PC-3 (cell line): Measurements from ENCODE around the gene ATP2B3. TPM values are rescaled to one million over a fixed set of nuclear protein-coding genes. Genes with fewer than 3 reads are reported as not detected.

Experiments
- ATAC-seq: fragments of 200-7000 bp; cut with Tn5 transposase; 2 replicates; pipeline ENCODE4 v1.9.1; 2020; ENCODE audit warnings: mild to moderate bottlenecking, moderate library complexity
- BruUV-seq: library from RNA; stranded (reverse); fragments of 400-500 nt; replicated peaks from 2 replicates; lab custom pipeline; 2021; lab: Mats Ljungman, UMichigan
- CTCF ChIA-PET: fragments of 300-600 bp; sonication (Branson Sonifier 250); formaldehyde crosslinking; loops from one replicate; lab custom pipeline; 2022; ENCODE audit warnings: antibody characterized with exemption; lab: Charles Lee
- POLR2A ChIA-PET: fragments of 300-600 bp; sonication (Branson Sonifier 250); formaldehyde crosslinking; loops from one replicate; lab custom pipeline; 2022; ENCODE audit warnings: antibody characterized with exemption; ENCODE audit not compliant: unreplicated experiment; lab: Charles Lee
- DNase-seq: peaks from one replicate; pipeline ENCODE4 v3.0.0-alpha.2; 2015
- H2AFZ ChIP-seq: fragments of 300-600 bp; sonication (generic); 2 replicates; pipeline ENCODE4 v1.6.0; 2016; ENCODE audit warnings: antibody characterized with exemption, low read length
- H3F3A ChIP-seq: fragments of 300-600 bp; sonication (generic); one replicate; pipeline ENCODE4 v1.6.0; 2017; ENCODE audit warnings: antibody characterized with exemption, low read length, control low read depth, mild to moderate bottlenecking; ENCODE audit not compliant: unreplicated experiment
- H3K27ac ChIP-seq: fragments of 300-600 bp; sonication (generic); 2 replicates; pipeline ENCODE4 v1.5.1; 2016; ENCODE audit warnings: mild to moderate bottlenecking, low read length
- H3K27me3 ChIP-seq: fragments of 300-600 bp; sonication (generic); 2 replicates; pipeline ENCODE4 v1.6.1; 2016; ENCODE audit warnings: low read length, mixed read lengths
- H3K36me3 ChIP-seq: fragments of 300-600 bp; sonication (generic); 2 replicates; pipeline ENCODE4 v1.6.1; 2016; ENCODE audit warnings: low read depth, mixed run types, low read length, mixed read lengths
- H3K4me1 ChIP-seq: fragments of 300-600 bp; sonication (generic); 2 replicates; pipeline ENCODE4 v1.5.1; 2016; ENCODE audit warnings: low read length; ENCODE audit not compliant: insufficient read depth
- H3K4me2 ChIP-seq: fragments of 300-600 bp; sonication (generic); 2 replicates; pipeline ENCODE4 v1.6.0; 2016; ENCODE audit warnings: low read length
- H3K4me3 ChIP-seq: fragments of 300-600 bp; sonication (generic); 2 replicates; pipeline ENCODE4 v1.5.1; 2016; ENCODE audit warnings: mild to moderate bottlenecking, low read length, mixed read lengths
- H3K79me2 ChIP-seq: fragments of 300-600 bp; sonication (generic); 2 replicates; pipeline ENCODE4 v1.6.1; 2017; ENCODE audit warnings: low read length, mixed read lengths
- H3K9ac ChIP-seq: fragments of 300-600 bp; sonication (generic); 2 replicates; pipeline ENCODE4 v1.6.0; 2016; ENCODE audit warnings: mild to moderate bottlenecking, low read length
- H3K9me2 ChIP-seq: fragments of 300-600 bp; sonication (generic); replicated peaks from 2 replicates; pipeline ENCODE4 v1.6.1; 2016; ENCODE audit warnings: mixed run types, low read length, mixed read lengths
- H3K9me3 ChIP-seq: fragments of 300-600 bp; sonication (generic); 2 replicates; pipeline ENCODE4 v1.6.1; 2016; ENCODE audit warnings: low read length, mixed read lengths
- H4K20me1 ChIP-seq: fragments of 300-600 bp; sonication (generic); 2 replicates; pipeline ENCODE4 v1.6.1; 2016; ENCODE audit warnings: low read length, mixed read lengths
- CTCF ChIP-seq: fragments of 300-600 bp; sonication (generic); conservative IDR thresholded peaks from 2 replicates; pipeline ENCODE4 v1.5.1; 2017; ENCODE audit warnings: antibody characterized with exemption, low read depth, mild to moderate bottlenecking, low read length
- EZH2 ChIP-seq: fragments of 300-600 bp; sonication (generic); IDR thresholded peaks from one replicate; pipeline ENCODE4 v1.6.1; 2017; ENCODE audit warnings: antibody characterized with exemption, mild to moderate bottlenecking, low read length; ENCODE audit not compliant: unreplicated experiment
- EZH2phosphoT487 ChIP-seq: fragments of 300-600 bp; sonication (generic); IDR thresholded peaks from 2 replicates; pipeline ENCODE4 v1.6.1; 2018; ENCODE audit warnings: mild to moderate bottlenecking, antibody characterized with exemption, low read length, borderline replicate concordance
- intact Hi-C: fragments of 100-400 bp; cut with micrococcal nuclease; formaldehyde crosslinking; loops from 2 replicates; pipeline ENCODE4 v1.9.0; 2023
- total RNA-seq: library from RNA; depleted of rRNA; stranded (reverse); fragments of >200 nt; gene quantifications from 2 replicates; pipeline ENCODE4 v1.2.3, GENCODE V29; 2014

Gene ATP2B3
- total RNA-seq, 1 experiment from 2014 or later = not detected

DNA sequence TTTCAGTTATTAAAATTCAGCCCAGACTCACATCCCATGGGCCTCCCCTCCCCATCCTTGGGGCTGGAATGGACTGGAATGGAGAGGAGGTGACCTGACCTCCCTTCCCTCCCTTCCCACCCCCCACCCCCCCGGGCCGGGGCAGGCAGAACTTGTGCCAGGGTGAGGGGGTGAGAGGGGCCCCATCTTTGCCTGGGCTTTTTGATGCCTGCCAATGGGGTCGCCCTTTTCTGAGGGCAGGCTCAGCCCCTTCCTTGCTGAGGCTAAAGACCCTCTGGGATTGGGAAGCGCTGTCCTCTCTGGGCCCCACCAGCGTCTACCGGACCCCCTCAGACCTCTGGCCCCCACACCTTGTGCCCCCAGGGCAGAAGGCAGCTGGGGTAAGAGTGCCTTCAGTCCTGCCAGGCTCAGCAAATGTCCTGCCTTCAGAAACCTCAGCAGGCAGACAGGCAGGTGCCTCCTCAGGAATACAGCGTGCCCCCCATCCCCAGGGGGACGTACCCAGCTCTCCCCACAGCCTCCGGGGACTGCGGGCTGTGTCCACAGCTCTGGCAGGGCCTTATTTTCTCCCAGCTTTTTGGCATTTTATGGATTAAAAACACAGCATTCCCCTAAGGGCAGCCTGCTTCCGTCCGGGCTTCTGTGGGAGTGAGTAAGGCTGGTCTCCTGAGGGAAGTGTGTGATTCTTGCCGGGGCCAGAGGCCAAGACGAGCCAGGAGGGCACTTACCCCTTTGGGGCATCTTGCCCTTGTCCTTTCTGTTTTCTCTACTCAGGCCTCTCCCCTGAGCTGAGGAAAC lies 94.1 kb downstream of the ATP2B3 start:
- POLR2A ChIA-PET = no interaction called here
- TF ChIP-seq EZH2phosphoT487 (no peak), CTCF (no peak), EZH2 (no peak)

DNA sequence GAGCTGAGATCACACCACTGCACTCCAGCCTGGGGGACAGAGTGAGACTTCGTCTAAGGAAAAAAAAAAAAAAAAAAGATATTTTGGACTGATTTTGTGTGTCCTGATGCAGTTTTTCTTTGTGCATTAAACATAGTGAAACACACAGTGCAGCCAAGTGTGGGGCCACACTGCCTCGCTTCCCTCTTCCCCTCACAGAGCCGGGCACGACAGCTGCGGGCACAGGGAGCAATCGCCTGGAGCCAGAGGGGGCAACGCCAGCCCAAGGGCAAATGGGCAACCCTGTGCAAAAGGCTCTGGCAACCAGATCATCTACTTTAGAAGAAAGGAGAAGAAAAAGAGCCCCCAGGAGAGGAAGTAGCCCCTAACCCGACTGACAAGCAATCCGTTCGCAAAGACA lies 95.0 kb downstream of the ATP2B3 start:
- Histone ChIP-seq H3K4me1 (no peaks in the 10 kb centered on the region), H3K4me3 (no peak overlapping the region), H3F3A (no peaks in the 10 kb centered on the region), H3K9ac (no peak overlapping the region), H2AFZ (no peak overlapping the region), H3K27ac (no peak overlapping the region), H3K9me3 (no peaks in the 10 kb centered on the region), H3K36me3 (no peaks in the 10 kb centered on the region), H3K4me2 (no peak overlapping the region), H3K79me2 (no peaks in the 10 kb centered on the region), H4K20me1 (no peaks in the 10 kb centered on the region), H3K27me3 (peaks cover 50% of the 10 kb centered on the region), H3K9me2 (no peaks in the 10 kb centered on the region)
- ATAC-seq (no peak), DNase-seq (no peak)
- no TSS peak for BruUV-seq
- intact Hi-C loops = no loop called here
- ChIA-PET CTCF (no interaction called here), POLR2A (no interaction called here)
- TF ChIP-seq CTCF (no peak), EZH2phosphoT487 (no peak), EZH2 (no peak)

More for the DNA sequence above, 94.1 kb downstream of the ATP2B3 start:
- Histone ChIP-seq H3K4me2 (no peak overlapping the region), H3K79me2 (no peaks in the 10 kb centered on the region), H3F3A (no peaks in the 10 kb centered on the region), H4K20me1 (no peaks in the 10 kb centered on the region), H3K36me3 (no peaks in the 10 kb centered on the region), H3K27ac (no peak overlapping the region), H3K4me3 (no peak overlapping the region), H3K9me3 (no peaks in the 10 kb centered on the region), H3K27me3 (peaks cover 42% of the 10 kb centered on the region), H3K4me1 (no peaks in the 10 kb centered on the region), H2AFZ (no peak overlapping the region), H3K9ac (no peak overlapping the region), H3K9me2 (no peaks in the 10 kb centered on the region)
- BruUV-seq = no TSS peak
- intact Hi-C loops = no loop called here
- ATAC-seq (no peak), DNase-seq (no peak)
- CTCF ChIA-PET = no interaction called here

GRCh38 chrX:153614818-153615217 lies 97.4 kb downstream of the ATP2B3 start:
- Histone ChIP-seq H3F3A (no peaks in the 10 kb centered on the region), H3K36me3 (no peaks in the 10 kb centered on the region), H4K20me1 (no peaks in the 10 kb centered on the region), H2AFZ (no peak overlapping the region), H3K9me2 (no peaks in the 10 kb centered on the region), H3K27ac (no peak overlapping the region), H3K79me2 (no peaks in the 10 kb centered on the region), H3K27me3 (peaks cover 64% of the 10 kb centered on the region), H3K9me3 (no peaks in the 10 kb centered on the region), H3K9ac (no peak overlapping the region), H3K4me3 (no peak overlapping the region), H3K4me1 (no peaks in the 10 kb centered on the region), H3K4me2 (no peak overlapping the region)
- ATAC-seq (no peak), DNase-seq (no peak)
- intact Hi-C loops = no loop called here
- TF ChIP-seq EZH2phosphoT487 (no peak), EZH2 (no peak), CTCF (no peak)
- CTCF ChIA-PET = no interaction called here
- no TSS peak for BruUV-seq
- POLR2A ChIA-PET = no interaction called here
